Esophagus squamous epithelium (tissue), 4 donors: ENCODE results near the gene DHRS7.

ENCODE experiments used
- POLR2A ChIP-seq, 4 donors: fragments of 450-650 bp; IDR thresholded peaks; one replicate each; pipeline ENCODE4 v1.6.1; 2017; ENCODE audit warnings: antibody characterized with exemption in 4 of 4, mild to moderate bottlenecking in 4 of 4, moderate library complexity in 3 of 4
- TF ChIP-seq, protein P1 (sequence below), 6 experiments: fragments of 450-650 bp in 4 of 6; fragments of 200-600 bp in 2 of 6; sonication (generic) in 2 of 6; IDR thresholded peaks; one replicate each; pipeline ENCODE4 v1.5.1; 2016 to 2019; ENCODE audit warnings: antibody characterized with exemption in 6 of 6, mild to moderate bottlenecking in 4 of 6, moderate library complexity in 4 of 6

DNA sequence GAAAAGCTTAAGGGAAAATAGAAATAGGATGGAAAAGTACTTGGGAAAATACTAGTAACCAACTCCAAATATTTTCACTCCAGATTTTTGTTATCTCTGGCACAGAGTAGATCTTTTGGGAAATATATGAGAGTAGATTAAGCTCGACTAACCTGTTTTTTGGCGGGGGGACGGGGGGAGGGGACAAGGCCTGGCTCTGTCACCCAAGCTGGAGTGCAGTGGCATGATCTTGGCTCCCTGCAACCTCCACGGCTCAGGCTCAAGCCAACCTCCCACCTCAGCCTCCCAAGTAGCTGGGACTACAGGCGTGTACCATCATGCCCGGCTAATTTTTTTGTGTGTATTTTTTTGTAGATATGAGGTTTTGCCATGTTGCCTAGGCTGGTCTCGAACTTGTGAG is 4.8 kb downstream of the DHRS7 start:
- TF ChIP-seq POLR2A (IDR thresholded peaks at IDR 0.05), result no peak
- TF ChIP-seq, protein P1, sequence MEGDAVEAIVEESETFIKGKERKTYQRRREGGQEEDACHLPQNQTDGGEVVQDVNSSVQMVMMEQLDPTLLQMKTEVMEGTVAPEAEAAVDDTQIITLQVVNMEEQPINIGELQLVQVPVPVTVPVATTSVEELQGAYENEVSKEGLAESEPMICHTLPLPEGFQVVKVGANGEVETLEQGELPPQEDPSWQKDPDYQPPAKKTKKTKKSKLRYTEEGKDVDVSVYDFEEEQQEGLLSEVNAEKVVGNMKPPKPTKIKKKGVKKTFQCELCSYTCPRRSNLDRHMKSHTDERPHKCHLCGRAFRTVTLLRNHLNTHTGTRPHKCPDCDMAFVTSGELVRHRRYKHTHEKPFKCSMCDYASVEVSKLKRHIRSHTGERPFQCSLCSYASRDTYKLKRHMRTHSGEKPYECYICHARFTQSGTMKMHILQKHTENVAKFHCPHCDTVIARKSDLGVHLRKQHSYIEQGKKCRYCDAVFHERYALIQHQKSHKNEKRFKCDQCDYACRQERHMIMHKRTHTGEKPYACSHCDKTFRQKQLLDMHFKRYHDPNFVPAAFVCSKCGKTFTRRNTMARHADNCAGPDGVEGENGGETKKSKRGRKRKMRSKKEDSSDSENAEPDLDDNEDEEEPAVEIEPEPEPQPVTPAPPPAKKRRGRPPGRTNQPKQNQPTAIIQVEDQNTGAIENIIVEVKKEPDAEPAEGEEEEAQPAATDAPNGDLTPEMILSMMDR (IDR thresholded peaks at IDR 0.05), result no peak
